GM13976 (cell line): ENCODE data around the gene C9orf78.

ENCODE experiments used
- DNase-seq: peaks from one replicate; pipeline ENCODE4 v3.0.0; 2012; ENCODE audit warnings: low spot score
- CTCF ChIP-seq: IDR thresholded peaks from 2 replicates; pipeline ENCODE4 v1.5.1; 2012; ENCODE audit warnings: borderline replicate concordance, mild to moderate bottlenecking; ENCODE audit not compliant: insufficient read depth; ENCODE audit errors: extremely low read depth, missing control alignments, control extremely low read depth
- in situ Hi-C: fragments of 300-500 bp; cut with MboI; formaldehyde crosslinking; loops from one replicate; pipeline ENCODE4 v1.12.0; 2022; ENCODE audit warnings: low sequenced_read_pairs, mixed read lengths, inconsistent platforms; ENCODE audit not compliant: unreplicated experiment

Gene C9orf78

DNA sequence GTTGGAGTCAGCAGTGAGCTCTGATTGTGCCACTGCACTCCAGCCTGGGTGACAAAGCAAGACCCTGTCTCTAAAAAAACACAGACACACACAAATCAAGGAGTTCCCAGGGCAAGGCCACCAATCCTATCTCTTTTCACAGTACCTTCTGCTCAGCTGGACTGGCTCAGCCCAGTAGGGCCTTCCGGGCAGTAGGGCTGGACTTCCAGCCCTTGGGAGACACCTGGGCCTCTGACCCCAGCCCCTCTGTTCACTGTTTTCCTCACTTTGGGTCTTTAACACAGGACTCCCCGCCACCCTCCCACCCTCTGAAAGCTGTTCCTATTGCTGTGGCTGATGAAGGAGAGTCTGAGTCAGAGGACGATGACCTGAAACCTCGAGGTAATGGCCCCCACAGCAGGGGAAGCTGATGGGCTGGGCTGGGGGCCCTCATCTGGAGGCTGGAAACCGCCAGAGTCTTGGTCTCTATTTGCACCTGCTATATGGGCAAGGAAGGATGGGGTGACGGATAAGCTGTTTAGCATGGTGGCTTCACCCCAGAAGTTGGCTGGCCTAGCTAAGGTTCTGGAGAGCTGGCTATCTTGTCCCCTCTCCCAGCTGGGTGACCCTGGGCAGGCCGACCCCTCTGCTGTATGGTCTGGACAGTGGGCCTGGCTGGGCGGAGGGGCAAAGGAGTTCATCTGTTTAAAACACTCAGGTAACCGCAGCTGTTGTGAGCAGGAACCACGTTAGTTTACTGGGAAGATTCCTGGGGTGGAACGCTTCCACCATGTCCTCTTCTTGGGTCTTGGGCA is 25.8 kb upstream of the C9orf78 start:
- no peak for DNase-seq
- TF ChIP-seq CTCF: no peak
- in situ Hi-C loops: no loop called here

GRCh38 chr9:129858167-129858962 is 23.3 kb upstream of the C9orf78 start:
- no peak for TF ChIP-seq CTCF
- DNase-seq: no peak
- in situ Hi-C loops: no loop called here

DNA sequence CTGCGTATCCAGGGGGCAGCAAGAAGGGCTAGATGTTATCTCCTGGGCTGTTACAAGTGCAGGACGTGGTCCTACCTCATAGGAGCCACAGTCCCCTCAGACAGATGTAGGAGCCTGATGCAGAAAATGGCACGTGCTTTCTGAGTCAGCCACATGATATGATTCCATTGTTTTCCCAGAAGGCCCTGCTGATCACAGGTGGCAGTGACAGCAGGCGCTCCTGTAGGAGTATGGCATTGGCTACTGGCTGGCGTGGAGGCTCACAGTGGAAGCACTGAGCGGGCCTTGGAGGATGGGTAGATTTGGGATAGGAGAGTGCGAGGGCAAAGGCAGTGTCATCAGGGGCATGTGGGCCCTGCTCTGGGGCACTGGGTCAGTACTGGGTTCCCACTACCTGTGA is 22.1 kb upstream of the C9orf78 start:
- in situ Hi-C loops: no loop called here
- no peak for TF ChIP-seq CTCF
- DNase-seq: no peak

DNA sequence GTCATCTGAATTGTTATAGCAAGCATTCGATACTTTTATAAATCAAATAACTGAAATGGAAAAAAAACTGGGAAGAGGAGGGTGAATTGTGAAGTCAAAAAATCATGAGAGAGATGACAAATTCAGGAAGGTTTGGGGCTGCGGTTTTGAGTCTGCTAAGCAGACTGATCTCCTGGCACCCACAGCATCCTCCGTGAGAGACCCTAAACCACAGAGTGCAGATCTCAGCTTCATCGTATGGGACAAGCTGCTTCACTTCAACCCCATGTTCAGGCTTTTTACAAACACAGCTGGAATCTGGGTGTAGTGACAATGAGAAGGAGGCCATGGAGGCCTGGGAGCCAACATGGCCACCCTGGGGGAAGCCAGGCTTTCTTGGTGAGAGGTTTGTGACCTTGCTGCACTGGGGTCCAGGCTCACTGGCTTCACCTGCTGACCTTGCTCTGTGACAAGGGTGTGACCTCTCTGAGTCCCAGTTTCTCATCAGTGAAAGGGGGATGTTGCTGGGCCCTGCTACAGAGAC is 19.6 kb upstream of the C9orf78 start:
- TF ChIP-seq CTCF: no peak
- no peak for DNase-seq
- in situ Hi-C loops: no loop called here

DNA sequence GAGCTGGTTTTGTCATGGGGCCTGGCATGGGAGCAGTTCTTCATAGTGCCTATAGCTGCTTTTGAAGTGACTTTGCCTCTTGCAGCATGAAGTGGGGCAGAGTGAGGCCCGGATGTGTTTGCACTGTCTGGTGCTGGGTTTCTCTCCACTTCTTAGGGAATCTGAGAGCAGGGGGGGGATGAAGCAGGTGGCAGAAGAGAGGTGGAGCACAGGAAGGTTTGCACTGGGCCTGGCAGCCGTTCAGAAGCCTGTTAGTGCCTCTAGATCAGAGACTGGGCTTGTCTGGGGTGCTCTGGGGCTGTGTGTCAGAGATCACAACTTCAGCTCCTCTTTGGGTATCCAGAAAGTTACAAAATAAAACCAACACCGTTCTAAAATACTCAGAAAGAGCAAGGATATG is 18.5 kb upstream of the C9orf78 start:
- TF ChIP-seq CTCF: no peak
- in situ Hi-C loops: no loop called here
- DNase-seq: no peak

DNA sequence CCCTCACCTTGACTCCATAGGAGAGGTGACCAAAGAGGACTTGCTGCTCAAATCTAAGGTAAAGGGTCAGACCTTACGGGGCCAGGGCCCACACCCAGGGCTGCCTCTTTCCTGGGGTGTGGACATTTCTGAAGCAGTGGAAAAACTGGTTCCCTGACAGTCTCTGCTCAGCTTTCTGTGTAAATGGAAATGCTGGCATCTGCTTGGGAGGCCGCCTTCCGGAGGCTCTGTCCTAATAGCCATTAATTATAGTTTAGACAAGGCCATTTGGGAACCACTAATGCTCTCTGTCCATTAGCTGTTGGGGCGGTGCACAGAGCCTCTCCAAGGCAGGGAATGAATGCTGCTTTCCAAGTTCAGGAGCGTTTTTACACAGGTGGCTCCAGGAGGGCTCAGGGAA is 17.5 kb upstream of the C9orf78 start:
- TF ChIP-seq CTCF: no peak
- in situ Hi-C loops: no loop called here
- DNase-seq: no peak
